Measurements from ENCODE around the gene CNPY3. TPM values are rescaled to one million over a fixed set of nuclear protein-coding genes. Genes with fewer than 3 reads are reported as not detected.

The CNPY3 gene
- total RNA-seq, 1 experiment from 2014 or later, result 56.1 TPM

DNA sequence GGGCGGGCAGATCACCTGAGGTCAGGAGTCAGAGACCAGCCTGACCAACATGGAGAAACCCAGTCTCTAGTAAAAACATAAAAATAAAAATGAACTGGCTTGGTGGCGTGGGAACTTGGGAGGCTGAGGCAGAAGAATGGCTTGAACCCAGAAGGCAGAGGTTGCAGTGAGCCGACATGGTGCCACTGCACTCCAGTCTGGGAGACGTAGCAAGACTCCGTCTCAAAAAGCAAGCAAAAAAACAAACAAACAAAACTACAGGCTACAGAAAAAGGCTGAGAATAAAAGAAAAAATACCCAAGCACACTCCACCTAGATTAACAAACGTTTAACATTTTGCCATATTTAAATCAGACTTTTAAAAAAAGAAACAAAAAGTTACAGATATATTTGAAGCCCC is 7.5 kb upstream of the CNPY3 start:
- no peak for DNase-seq
- Histone ChIP-seq H3K4me1 (no peaks in the 10 kb centered on the region), H3K4me3 (ENCODE audit: low read depth, low read length) (no peak overlapping the region), H3K27me3 (replicated peaks; ENCODE audit: control insufficient read depth, insufficient read depth, low read length) (no peaks in the 10 kb centered on the region), H3K9me3 (no peaks in the 10 kb centered on the region), H3K36me3 (ENCODE audit: control insufficient read depth, insufficient read depth, low read length) (no peaks in the 10 kb centered on the region)
- POLR2A ChIA-PET, result interaction anchor here (0.7 kb wide), 1 partner anchor 71 kb away, joined by 4 read pairs; no protein-coding TSS in a partner anchor
- Mint-ChIP-seq H3K4me3 (ENCODE audit: unreplicated experiment) (no peak overlapping the region), H3K36me3 (ENCODE audit: insufficient read depth, unreplicated experiment) (no peaks in the 10 kb centered on the region), H3K4me1 (ENCODE audit: low read depth, unreplicated experiment) (no peaks in the 10 kb centered on the region), H3K9me3 (ENCODE audit: unreplicated experiment) (no peaks in the 10 kb centered on the region), H3K27ac (ENCODE audit: unreplicated experiment) (no peak overlapping the region), H3K27me3 (ENCODE audit: insufficient read depth, unreplicated experiment) (no peaks in the 10 kb centered on the region)
- CTCF ChIA-PET, result no interaction called here
- intact Hi-C loops (cut with micrococcal nuclease; ENCODE audit: unreplicated experiment), result no loop called here
- TF ChIP-seq, protein P1, sequence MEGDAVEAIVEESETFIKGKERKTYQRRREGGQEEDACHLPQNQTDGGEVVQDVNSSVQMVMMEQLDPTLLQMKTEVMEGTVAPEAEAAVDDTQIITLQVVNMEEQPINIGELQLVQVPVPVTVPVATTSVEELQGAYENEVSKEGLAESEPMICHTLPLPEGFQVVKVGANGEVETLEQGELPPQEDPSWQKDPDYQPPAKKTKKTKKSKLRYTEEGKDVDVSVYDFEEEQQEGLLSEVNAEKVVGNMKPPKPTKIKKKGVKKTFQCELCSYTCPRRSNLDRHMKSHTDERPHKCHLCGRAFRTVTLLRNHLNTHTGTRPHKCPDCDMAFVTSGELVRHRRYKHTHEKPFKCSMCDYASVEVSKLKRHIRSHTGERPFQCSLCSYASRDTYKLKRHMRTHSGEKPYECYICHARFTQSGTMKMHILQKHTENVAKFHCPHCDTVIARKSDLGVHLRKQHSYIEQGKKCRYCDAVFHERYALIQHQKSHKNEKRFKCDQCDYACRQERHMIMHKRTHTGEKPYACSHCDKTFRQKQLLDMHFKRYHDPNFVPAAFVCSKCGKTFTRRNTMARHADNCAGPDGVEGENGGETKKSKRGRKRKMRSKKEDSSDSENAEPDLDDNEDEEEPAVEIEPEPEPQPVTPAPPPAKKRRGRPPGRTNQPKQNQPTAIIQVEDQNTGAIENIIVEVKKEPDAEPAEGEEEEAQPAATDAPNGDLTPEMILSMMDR (IDR thresholded peaks at IDR 0.05; ENCODE audit: insufficient read depth in 1 of 2, low read depth in 1 of 2, low read length in 1 of 2, severe bottlenecking in 1 of 2, unreplicated experiment in 1 of 2), result no peak
- BruUV-seq (replicated peaks), result no TSS peak

DNA sequence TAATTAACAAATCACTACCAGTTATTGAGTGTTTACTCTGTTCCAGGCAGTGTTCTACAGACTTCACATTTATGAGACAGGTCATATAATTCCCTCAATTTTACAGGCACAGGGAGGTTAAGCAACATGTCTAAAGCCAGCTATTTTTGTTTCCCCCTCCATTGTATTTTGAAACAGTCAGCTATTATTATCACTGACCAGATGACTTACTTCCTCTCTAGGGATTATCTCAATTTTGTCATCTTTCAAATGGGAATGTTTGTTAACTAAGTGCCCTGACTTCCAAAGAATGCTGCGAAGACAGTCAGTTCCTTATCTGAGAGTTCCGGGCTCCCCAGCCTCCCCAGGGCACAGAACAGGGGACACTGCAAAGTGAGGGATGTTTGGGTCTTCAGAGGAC is 5.6 kb upstream of the CNPY3 start:
- BruUV-seq (replicated peaks), result no TSS peak
- Histone ChIP-seq H3K4me3 (ENCODE audit: low read depth, low read length) (no peak overlapping the region), H3K4me1 (peaks cover 4% of the 10 kb centered on the region), H3K27me3 (replicated peaks; ENCODE audit: control insufficient read depth, insufficient read depth, low read length) (no peaks in the 10 kb centered on the region), H3K9me3 (no peaks in the 10 kb centered on the region), H3K36me3 (ENCODE audit: control insufficient read depth, insufficient read depth, low read length) (no peaks in the 10 kb centered on the region)
- intact Hi-C loops (cut with micrococcal nuclease; ENCODE audit: unreplicated experiment), result no loop called here
- H3K27ac Mint-ChIP-seq (ENCODE audit: unreplicated experiment), result no peak overlapping the region
- H3K4me3 Mint-ChIP-seq (ENCODE audit: unreplicated experiment), result no peak overlapping the region
- no peaks in the 10 kb centered on the region for H3K9me3 Mint-ChIP-seq (ENCODE audit: unreplicated experiment)
- H3K36me3 Mint-ChIP-seq (ENCODE audit: insufficient read depth, unreplicated experiment), result no peaks in the 10 kb centered on the region
- no peaks in the 10 kb centered on the region for H3K27me3 Mint-ChIP-seq (ENCODE audit: insufficient read depth, unreplicated experiment)
- DNase-seq, result no peak
- H3K4me1 Mint-ChIP-seq (ENCODE audit: low read depth, unreplicated experiment), result no peaks in the 10 kb centered on the region
- TF ChIP-seq, protein P1 (IDR thresholded peaks at IDR 0.05; ENCODE audit: insufficient read depth in 1 of 2, low read depth in 1 of 2, low read length in 1 of 2, severe bottlenecking in 1 of 2, unreplicated experiment in 1 of 2), result no peak
- ChIA-PET CTCF (no interaction called here), POLR2A (no interaction called here)

DNA sequence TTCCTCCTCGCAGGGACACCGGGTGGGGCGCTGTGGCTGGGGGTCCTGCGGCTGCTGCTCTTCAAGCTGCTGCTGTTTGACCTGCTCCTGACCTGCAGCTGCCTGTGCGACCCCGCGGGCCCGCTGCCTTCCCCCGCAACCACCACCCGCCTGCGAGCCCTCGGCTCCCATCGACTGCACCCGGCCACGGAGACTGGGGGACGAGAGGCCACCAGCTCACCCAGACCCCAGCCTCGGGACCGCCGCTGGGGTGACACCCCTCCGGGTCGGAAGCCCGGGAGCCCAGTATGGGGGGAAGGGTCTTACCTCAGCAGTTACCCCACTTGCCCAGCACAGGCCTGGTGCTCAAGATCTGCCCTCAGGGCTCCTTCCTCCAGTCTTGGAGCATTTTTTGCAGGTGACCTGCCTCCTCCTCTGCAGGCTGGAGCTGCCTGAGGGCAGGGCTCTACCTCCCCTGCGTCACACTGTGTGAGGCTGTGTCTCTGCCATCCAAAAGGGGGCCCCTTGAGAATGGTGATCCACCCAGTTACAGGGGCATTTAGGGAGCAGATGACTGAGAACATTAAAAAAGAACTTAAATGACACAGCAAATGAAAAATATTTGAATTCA is 3.9 kb upstream of the CNPY3 start:
- Mint-ChIP-seq H3K27ac (ENCODE audit: unreplicated experiment) (no peak overlapping the region), H3K9me3 (ENCODE audit: unreplicated experiment) (no peaks in the 10 kb centered on the region), H3K27me3 (ENCODE audit: insufficient read depth, unreplicated experiment) (no peaks in the 10 kb centered on the region), H3K4me1 (ENCODE audit: low read depth, unreplicated experiment) (peaks cover 4% of the 10 kb centered on the region), H3K36me3 (ENCODE audit: insufficient read depth, unreplicated experiment) (peaks cover 12% of the 10 kb centered on the region), H3K4me3 (ENCODE audit: unreplicated experiment) (no peak overlapping the region)
- Histone ChIP-seq H3K36me3 (ENCODE audit: control insufficient read depth, insufficient read depth, low read length) (no peaks in the 10 kb centered on the region), H3K27me3 (replicated peaks; ENCODE audit: control insufficient read depth, insufficient read depth, low read length) (no peaks in the 10 kb centered on the region), H3K4me3 (ENCODE audit: low read depth, low read length) (no peak overlapping the region), H3K4me1 (peaks cover 5% of the 10 kb centered on the region), H3K9me3 (no peaks in the 10 kb centered on the region)
- no TSS peak for BruUV-seq (replicated peaks)
- no peak for DNase-seq
- POLR2A ChIA-PET, result no interaction called here
- intact Hi-C loops (cut with micrococcal nuclease; ENCODE audit: unreplicated experiment), result no loop called here
- TF ChIP-seq, protein P1 (IDR thresholded peaks at IDR 0.05; ENCODE audit: insufficient read depth in 1 of 2, low read depth in 1 of 2, low read length in 1 of 2, severe bottlenecking in 1 of 2, unreplicated experiment in 1 of 2), result no peak
- CTCF ChIA-PET, result no interaction called here

Data from Caco-2 (cell line).